ENCODE results near the gene FICD.

GRCh38 chr12:108538146-108538545, 23.1 kb downstream of the FICD start:
- TF ChIP-seq CTCF (IDR thresholded peaks at IDR 0.05; ENCODE audit: low read depth, low read length, poor library complexity, severe bottlenecking) (no peak), EZH2phosphoT487 (IDR thresholded peaks at IDR 0.05; ENCODE audit: borderline replicate concordance, low read length) (no peak)

Data from DOHH2 (cell line).